Naive thymus-derived CD4-positive, alpha-beta T cell (primary cell): ENCODE data around the gene UMAD1. TPM values are rescaled to one million over a fixed set of nuclear protein-coding genes. Genes with fewer than 3 reads are reported as not detected.

Experiments
- ATAC-seq: fragments of 150-1000 bp; cut with Tn5 transposase; 2 replicates; pipeline ENCODE4 v1.10.0; 2021; ENCODE audit warnings: mild to moderate bottlenecking, moderate library complexity
- CTCF ChIA-PET: fragments of 350-600 bp; sonication (Branson Sonifier 250); formaldehyde crosslinking; loops from one replicate; lab custom pipeline; 2021; ENCODE audit warnings: antibody characterized with exemption; lab: Charles Lee
- POLR2A ChIA-PET: fragments of 350-600 bp; sonication (Branson Sonifier 250); formaldehyde crosslinking; loops from one replicate; lab custom pipeline; 2021; ENCODE audit warnings: antibody characterized with exemption, inconsistent platforms; lab: Charles Lee
- DNase-seq, 9 donors: peaks; one replicate each; pipeline versions ENCODE4 v3.0.0 to v3.0.0-alpha.2; 2020 to 2022; ENCODE audit warnings: mixed read lengths in 1 of 9
- H3K27ac ChIP-seq: one replicate; pipeline ENCODE4 v1.7.0; 2013; ENCODE audit warnings: mild to moderate bottlenecking, low read depth, low read length, moderate library complexity
- H3K27me3 ChIP-seq, 2 donors: one replicate each; pipeline ENCODE4 v1.7.0; 2013; ENCODE audit warnings: low read length in 2 of 2, mild to moderate bottlenecking in 2 of 2, moderate library complexity in 2 of 2; ENCODE audit not compliant: control insufficient read depth in 2 of 2, insufficient read depth in 2 of 2
- H3K36me3 ChIP-seq, 3 experiments: 1 replicate in 2 of 3; 2 replicates in 1 of 3; pipeline ENCODE4 v1.7.0; 2013; ENCODE audit warnings: low read length in 3 of 3, mild to moderate bottlenecking in 3 of 3, moderate library complexity in 1 of 3; ENCODE audit not compliant: insufficient read depth in 3 of 3, control insufficient read depth in 2 of 3
- H3K4me1 ChIP-seq, 2 donors: one replicate each; pipeline ENCODE4 v1.7.0; 2013; ENCODE audit warnings: low read length in 2 of 2, mild to moderate bottlenecking in 2 of 2, moderate library complexity in 1 of 2; ENCODE audit not compliant: control insufficient read depth in 2 of 2, insufficient read depth in 2 of 2
- H3K4me3 ChIP-seq: 2 replicates; pipeline ENCODE4 v1.7.0; 2013; ENCODE audit warnings: mild to moderate bottlenecking, low read length
- H3K9me3 ChIP-seq, 3 experiments: 1 replicate in 2 of 3; 2 replicates in 1 of 3; pipeline ENCODE4 v1.7.0; 2013; ENCODE audit warnings: low read length in 3 of 3; ENCODE audit not compliant: control insufficient read depth in 2 of 3
- H3K27ac Mint-ChIP-seq, 9 donors: one replicate each; pipeline ENCODE4 v1.8.0; 2020 to 2022; ENCODE audit warnings: mixed read lengths in 9 of 9, mild to moderate bottlenecking in 8 of 9, moderate library complexity in 5 of 9, inconsistent platforms in 2 of 9
- H3K27me3 Mint-ChIP-seq, 5 donors: one replicate each; pipeline ENCODE4 v1.8.0; 2021 to 2022; ENCODE audit warnings: mixed read lengths in 5 of 5, mild to moderate bottlenecking in 1 of 5
- H3K36me3 Mint-ChIP-seq, 5 donors: one replicate each; pipeline ENCODE4 v1.8.0; 2020 to 2022; ENCODE audit warnings: mixed read lengths in 5 of 5, mild to moderate bottlenecking in 3 of 5, inconsistent platforms in 1 of 5
- H3K4me1 Mint-ChIP-seq, 7 donors: one replicate each; pipeline ENCODE4 v1.8.0; 2020 to 2022; ENCODE audit warnings: mixed read lengths in 7 of 7, mild to moderate bottlenecking in 3 of 7, inconsistent platforms in 1 of 7
- H3K4me3 Mint-ChIP-seq, 10 donors: one replicate each; pipeline ENCODE4 v1.8.0; 2020 to 2022; ENCODE audit warnings: mild to moderate bottlenecking in 10 of 10, mixed read lengths in 10 of 10, moderate library complexity in 6 of 10, inconsistent platforms in 2 of 10
- H3K9me3 Mint-ChIP-seq, 11 donors: one replicate each; pipeline ENCODE4 v1.8.0; 2020 to 2022; ENCODE audit warnings: mixed read lengths in 11 of 11, mild to moderate bottlenecking in 4 of 11, inconsistent platforms in 1 of 11, moderate library complexity in 1 of 11
- intact Hi-C, 2 donors: fragments of 100-400 bp; cut with micrococcal nuclease; formaldehyde crosslinking; loops; one replicate each; pipeline ENCODE4 v1.15.1; 2023
- polyA plus RNA-seq, 2 donors: library from polyadenylated mRNA; unstranded; fragments of 300-500 nt; fragmentation: Illumina TruSeq; gene quantifications; one replicate each; pipeline ENCODE4 v1.2.3, GENCODE V29; 2021
- total RNA-seq, 6 experiments: library from RNA in 5 of 6; stranded (reverse) in 5 of 6; gene quantifications; 1 replicate in 5 of 6; 2 replicates in 1 of 6; pipeline ENCODE4 v1.2.3 and lab custom pipeline; 2021 to 2026

Gene UMAD1
- total and polyA plus RNA-seq, 7 experiments from 2014 or later = 11.4 to 28.6 (median 25.2) TPM

- CTCF ChIA-PET = interaction anchor here (0.8 to 1.2 kb wide), 2 partner anchors 15 to 420 kb away, joined by 3 to 7 read pairs; no protein-coding TSS in a partner anchor
- peak overlapping the region in 4 of 9 donors; percentile 3 to 48 (median 32) for H3K27ac Mint-ChIP-seq
- DNase-seq (no peak), ATAC-seq (no peak)
- Histone ChIP-seq H3K4me1 (peaks cover 3 to 7% of the 10 kb centered on the region in 2 donors), H3K9me3 (no peaks in the 10 kb centered on the region), H3K27ac (no peak overlapping the region), H3K4me3 (no peak overlapping the region), H3K36me3 (no peaks in the 10 kb centered on the region), H3K27me3 (no peaks in the 10 kb centered on the region)
- H3K36me3 Mint-ChIP-seq = peaks cover 0 to 12% (median 7%) of the 10 kb centered on the region in 5 donors
- POLR2A ChIA-PET = interaction anchor here (0.9 kb wide), 1 partner anchor 201 kb away, joined by 3 read pairs; no protein-coding TSS in a partner anchor
- peaks cover 0 to 3% (median 0%) of the 10 kb centered on the region in 11 donors for H3K9me3 Mint-ChIP-seq
- intact Hi-C loops = loop anchor here in 1 of 2 donors (10.0 kb wide), 3 partner anchors 205 to 805 kb away; partner anchors contain the start of gene MIOS
- H3K4me3 Mint-ChIP-seq = no peak overlapping the region
- H3K27me3 Mint-ChIP-seq = no peaks in the 10 kb centered on the region
- peaks cover 13 to 55% (median 40%) of the 10 kb centered on the region in 7 donors for H3K4me1 Mint-ChIP-seq
Observed at GRCh38 chr7:7769710-7770627, 129.4 kb downstream of the UMAD1 start.

- ChIA-PET CTCF (no interaction called here), POLR2A (no interaction called here)
- no peaks in the 10 kb centered on the region for H3K27me3 Mint-ChIP-seq
- peaks cover 0 to 13% (median 9%) of the 10 kb centered on the region in 5 donors for H3K36me3 Mint-ChIP-seq
- peaks cover 0 to 3% (median 0%) of the 10 kb centered on the region in 11 donors for H3K9me3 Mint-ChIP-seq
- peaks cover 0 to 3% of the 10 kb centered on the region in 2 donors for H3K4me1 ChIP-seq
- H3K36me3 ChIP-seq = no peaks in the 10 kb centered on the region
- peaks cover 10 to 46% (median 36%) of the 10 kb centered on the region in 7 donors for H3K4me1 Mint-ChIP-seq
- H3K4me3 ChIP-seq = no peak overlapping the region
- no peak overlapping the region for H3K27ac ChIP-seq
- DNase-seq (no peak), ATAC-seq (no peak)
- H3K27ac Mint-ChIP-seq = peak overlapping the region in 1 of 9 donors; percentile 55
- intact Hi-C loops = no loop called here
- H3K4me3 Mint-ChIP-seq = peak overlapping the region in 2 of 10 donors; percentile 12 to 27
- H3K27me3 ChIP-seq = no peaks in the 10 kb centered on the region
- no peaks in the 10 kb centered on the region for H3K9me3 ChIP-seq
Observed at GRCh38 chr7:7771452-7771851, 130.9 kb downstream of the UMAD1 start.

- Mint-ChIP-seq H3K27me3 (no peaks in the 10 kb centered on the region), H3K9me3 (peaks cover 0 to 3% (median 0%) of the 10 kb centered on the region in 11 donors), H3K36me3 (peaks cover 0 to 13% (median 9%) of the 10 kb centered on the region in 5 donors), H3K4me1 (peaks cover 10 to 46% (median 36%) of the 10 kb centered on the region in 7 donors), H3K27ac (peak overlapping the region; percentile 27 to 93 (median 79)), H3K4me3 (peak overlapping the region; percentile 64 to 95 (median 82))
- DNase-seq (peak in 4 of 9 donors; percentile 18 to 41 (median 31)), ATAC-seq (peak; percentile 40)
- Histone ChIP-seq H3K4me3 (peak overlapping the region; percentile 15), H3K27me3 (no peaks in the 10 kb centered on the region), H3K36me3 (no peaks in the 10 kb centered on the region), H3K27ac (no peak overlapping the region), H3K9me3 (no peaks in the 10 kb centered on the region), H3K4me1 (peaks cover 0 to 3% of the 10 kb centered on the region in 2 donors)
- ChIA-PET CTCF (interaction anchor here (1.1 kb wide), 1 partner anchor 17 kb away, joined by 5 read pairs; no protein-coding TSS in a partner anchor), POLR2A (no interaction called here)
- intact Hi-C loops = no loop called here
Observed at GRCh38 chr7:7772397-7772821, 131.9 kb downstream of the UMAD1 start.

GRCh38 chr7:7773334-7774309, 133.1 kb downstream of the UMAD1 start:
- ChIA-PET POLR2A (interaction anchor here (1.6 kb wide), 1 partner anchor 133 kb away, joined by 7 read pairs; the partner anchor contains the start of gene UMAD1), CTCF (interaction anchor here (0.7 to 1.0 kb wide), 2 partner anchors 9 to 15 kb away, joined by 3 to 6 read pairs; no protein-coding TSS in a partner anchor)
- H3K9me3 Mint-ChIP-seq = peaks cover 0 to 3% (median 0%) of the 10 kb centered on the region in 11 donors
- peaks cover 0 to 3% of the 10 kb centered on the region in 2 donors for H3K4me1 ChIP-seq
- no peak for ATAC-seq
- peaks cover 10 to 46% (median 36%) of the 10 kb centered on the region in 7 donors for H3K4me1 Mint-ChIP-seq
- no peak for DNase-seq
- H3K36me3 ChIP-seq = no peaks in the 10 kb centered on the region
- intact Hi-C loops = no loop called here
- no peaks in the 10 kb centered on the region for H3K27me3 Mint-ChIP-seq
- no peaks in the 10 kb centered on the region for H3K27me3 ChIP-seq
- H3K9me3 ChIP-seq = no peaks in the 10 kb centered on the region
- peak overlapping the region in 1 of 9 donors; percentile 45 for H3K27ac Mint-ChIP-seq
- H3K4me3 Mint-ChIP-seq = peak overlapping the region in 2 of 10 donors; percentile 5 to 28
- no peak overlapping the region for H3K4me3 ChIP-seq
- no peak overlapping the region for H3K27ac ChIP-seq
- H3K36me3 Mint-ChIP-seq = peaks cover 0 to 18% (median 12%) of the 10 kb centered on the region in 5 donors

- no peak for DNase-seq
- H3K27me3 Mint-ChIP-seq = no peaks in the 10 kb centered on the region
- POLR2A ChIA-PET = no interaction called here
Observed at GRCh38 chr7:7779888-7780287, 139.3 kb downstream of the UMAD1 start.

More at GRCh38 chr7:7779888-7780287, 139.3 kb downstream of the UMAD1 start:
- Mint-ChIP-seq H3K4me1 (peaks cover 7 to 27% (median 19%) of the 10 kb centered on the region in 7 donors), H3K36me3 (peaks cover 0 to 19% (median 7%) of the 10 kb centered on the region in 5 donors), H3K4me3 (no peak overlapping the region), H3K27ac (peak overlapping the region in 2 of 9 donors; percentile 10 to 18), H3K9me3 (peaks cover 0 to under 1% (median 0%) of the 10 kb centered on the region in 11 donors)
- Histone ChIP-seq H3K27ac (no peak overlapping the region), H3K36me3 (no peaks in the 10 kb centered on the region), H3K27me3 (no peaks in the 10 kb centered on the region), H3K4me1 (no peaks in the 10 kb centered on the region), H3K4me3 (no peak overlapping the region), H3K9me3 (no peaks in the 10 kb centered on the region)
- CTCF ChIA-PET = interaction anchor here (0.7 kb wide), 1 partner anchor 89 kb away, joined by 3 read pairs; no protein-coding TSS in a partner anchor
- intact Hi-C loops = no loop called here
- no peak for ATAC-seq
